Hepatocyte (in vitro differentiated cells): ENCODE results near the gene TCFL5. TPM values are rescaled to one million over a fixed set of nuclear protein-coding genes. Genes with fewer than 3 reads are reported as not detected.

Experiments used
- DNase-seq: peaks from one replicate; pipeline ENCODE4 v3.0.0-alpha.2; 2016; ENCODE audit warnings: low spot score
- H2AFZ ChIP-seq: fragments of 200-600 bp; sonication (generic); 2 replicates; pipeline ENCODE4 v1.6.0; 2016; ENCODE audit warnings: antibody characterized with exemption, mild to moderate bottlenecking
- H3K27ac ChIP-seq: fragments of 200-600 bp; sonication (generic); 2 replicates; pipeline ENCODE4 v1.5.1; 2016; ENCODE audit warnings: mild to moderate bottlenecking
- H3K27me3 ChIP-seq: fragments of 200-600 bp; sonication (generic); 2 replicates; pipeline ENCODE4 v1.6.1; 2016
- H3K36me3 ChIP-seq: fragments of 200-600 bp; sonication (generic); replicated peaks from 2 replicates; pipeline ENCODE4 v1.5.1; 2016; ENCODE audit warnings: low read depth; ENCODE audit not compliant: insufficient read depth
- H3K4me1 ChIP-seq: fragments of 200-600 bp; sonication (generic); 2 replicates; pipeline ENCODE4 v1.5.1; 2016; ENCODE audit warnings: mild to moderate bottlenecking, moderate library complexity; ENCODE audit not compliant: insufficient read depth
- H3K4me2 ChIP-seq: fragments of 200-600 bp; sonication (generic); 2 replicates; pipeline ENCODE4 v1.6.0; 2016
- H3K4me3 ChIP-seq: fragments of 200-600 bp; sonication (generic); 2 replicates; pipeline ENCODE4 v1.5.1; 2016; ENCODE audit warnings: mild to moderate bottlenecking
- H3K79me2 ChIP-seq: fragments of 200-600 bp; sonication (generic); 2 replicates; pipeline ENCODE4 v1.6.0; 2017; ENCODE audit warnings: mild to moderate bottlenecking
- H3K9me2 ChIP-seq: fragments of 200-600 bp; sonication (generic); replicated peaks from 2 replicates; pipeline ENCODE4 v1.6.0; 2017; ENCODE audit warnings: mild to moderate bottlenecking; ENCODE audit not compliant: insufficient read depth
- H3K9me3 ChIP-seq: fragments of 200-600 bp; sonication (generic); 2 replicates; pipeline ENCODE4 v1.5.1; 2016; ENCODE audit warnings: low read depth, mild to moderate bottlenecking
- H4K20me1 ChIP-seq: fragments of 200-600 bp; sonication (generic); 2 replicates; pipeline ENCODE4 v1.6.0; 2016; ENCODE audit warnings: mild to moderate bottlenecking; ENCODE audit not compliant: insufficient read depth, poor library complexity, severe bottlenecking
- EZH2 ChIP-seq: fragments of 200-600 bp; sonication (generic); IDR thresholded peaks from 2 replicates; pipeline ENCODE4 v1.6.1; 2016; ENCODE audit warnings: antibody characterized with exemption, mild to moderate bottlenecking, borderline replicate concordance
- EZH2phosphoT487 ChIP-seq: fragments of 200-600 bp; sonication (generic); IDR thresholded peaks from one replicate; pipeline ENCODE4 v1.6.1; 2018; ENCODE audit warnings: antibody characterized with exemption, mild to moderate bottlenecking, low read depth, moderate library complexity; ENCODE audit not compliant: unreplicated experiment, severe bottlenecking
- WGBS: methylation state at CpG from one replicate; pipeline ENCODE4 v1.1.6; 2016; ENCODE audit warnings: low lambda C conversion rate; ENCODE audit errors: missing lambda C conversion rate; 5-methylcytosine and 5-hydroxymethylcytosine counted together
- polyA plus RNA-seq: library from polyadenylated mRNA; unstranded; fragments of >200 nt; fragmentation: Nextera tagmentation; extraction: Ambion mirVana; gene quantifications from 2 replicates; pipeline ENCODE4 v1.2.1, GENCODE V29; 2016
- total RNA-seq: library from RNA; depleted of rRNA; stranded (reverse); fragments of >200 nt; gene quantifications from 2 replicates; pipeline ENCODE4 v1.2.3, GENCODE V29; 2014
- TF ChIP-seq, protein P1 (sequence below): fragments of 200-600 bp; sonication (generic); IDR thresholded peaks from 2 replicates; pipeline ENCODE4 v1.5.1; 2016; ENCODE audit warnings: antibody characterized with exemption, mild to moderate bottlenecking; ENCODE audit not compliant: poor library complexity

Gene TCFL5
- total and polyA plus RNA-seq, 2 experiments from 2014 or later = 8.5 to 9.5 TPM

GRCh38 chr20:62812181-62812906 lies 49.3 kb downstream of the TCFL5 start:
- no peak overlapping the region for H3K4me2 ChIP-seq
- TF ChIP-seq EZH2 (no peak), EZH2phosphoT487 (no peak)
- TF ChIP-seq, protein P1, sequence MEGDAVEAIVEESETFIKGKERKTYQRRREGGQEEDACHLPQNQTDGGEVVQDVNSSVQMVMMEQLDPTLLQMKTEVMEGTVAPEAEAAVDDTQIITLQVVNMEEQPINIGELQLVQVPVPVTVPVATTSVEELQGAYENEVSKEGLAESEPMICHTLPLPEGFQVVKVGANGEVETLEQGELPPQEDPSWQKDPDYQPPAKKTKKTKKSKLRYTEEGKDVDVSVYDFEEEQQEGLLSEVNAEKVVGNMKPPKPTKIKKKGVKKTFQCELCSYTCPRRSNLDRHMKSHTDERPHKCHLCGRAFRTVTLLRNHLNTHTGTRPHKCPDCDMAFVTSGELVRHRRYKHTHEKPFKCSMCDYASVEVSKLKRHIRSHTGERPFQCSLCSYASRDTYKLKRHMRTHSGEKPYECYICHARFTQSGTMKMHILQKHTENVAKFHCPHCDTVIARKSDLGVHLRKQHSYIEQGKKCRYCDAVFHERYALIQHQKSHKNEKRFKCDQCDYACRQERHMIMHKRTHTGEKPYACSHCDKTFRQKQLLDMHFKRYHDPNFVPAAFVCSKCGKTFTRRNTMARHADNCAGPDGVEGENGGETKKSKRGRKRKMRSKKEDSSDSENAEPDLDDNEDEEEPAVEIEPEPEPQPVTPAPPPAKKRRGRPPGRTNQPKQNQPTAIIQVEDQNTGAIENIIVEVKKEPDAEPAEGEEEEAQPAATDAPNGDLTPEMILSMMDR = no peak
- no peaks in the 10 kb centered on the region for H3K9me3 ChIP-seq
- H3K79me2 ChIP-seq = peaks cover 8% of the 10 kb centered on the region
- peaks cover 21% of the 10 kb centered on the region for H3K4me1 ChIP-seq
- H4K20me1 ChIP-seq = peaks cover 15% of the 10 kb centered on the region
- peaks cover 14% of the 10 kb centered on the region for H3K27me3 ChIP-seq
- no peaks in the 10 kb centered on the region for H3K36me3 ChIP-seq
- 96% methylated on average over 33 of the region's 43 CpGs for WGBS
- H3K4me3 ChIP-seq = no peak overlapping the region
- no peak overlapping the region for H3K27ac ChIP-seq
- H3K9me2 ChIP-seq = no peaks in the 10 kb centered on the region
- no peak for DNase-seq
- no peak overlapping the region for H2AFZ ChIP-seq

- Histone ChIP-seq H3K9me2 (no peaks in the 10 kb centered on the region), H3K36me3 (no peaks in the 10 kb centered on the region), H2AFZ (no peak overlapping the region), H3K79me2 (peaks cover 15% of the 10 kb centered on the region), H3K4me1 (peaks cover 20% of the 10 kb centered on the region), H3K4me2 (no peak overlapping the region), H4K20me1 (peaks cover 22% of the 10 kb centered on the region), H3K27ac (no peak overlapping the region), H3K4me3 (no peak overlapping the region), H3K27me3 (peaks cover 13% of the 10 kb centered on the region), H3K9me3 (no peaks in the 10 kb centered on the region)
- 94% methylated on average over 9 of the region's 10 CpGs for WGBS
- DNase-seq = no peak
- TF ChIP-seq, protein P1 = no peak
- TF ChIP-seq EZH2 = no peak
- no peak for TF ChIP-seq EZH2phosphoT487
These were observed 49.9 kb downstream of the TCFL5 start for GRCh38 chr20:62811720-62812119.

GRCh38 chr20:62811320-62811719 lies 50.3 kb downstream of the TCFL5 start:
- Histone ChIP-seq H3K4me2 (no peak overlapping the region), H4K20me1 (peaks cover 26% of the 10 kb centered on the region), H3K36me3 (no peaks in the 10 kb centered on the region), H3K9me3 (no peaks in the 10 kb centered on the region), H3K79me2 (peaks cover 19% of the 10 kb centered on the region), H2AFZ (no peak overlapping the region), H3K27ac (no peak overlapping the region), H3K4me3 (no peak overlapping the region), H3K9me2 (no peaks in the 10 kb centered on the region), H3K4me1 (peaks cover 20% of the 10 kb centered on the region), H3K27me3 (peaks cover 9% of the 10 kb centered on the region)
- TF ChIP-seq EZH2phosphoT487 (no peak), EZH2 (no peak)
- TF ChIP-seq, protein P1 = no peak
- no peak for DNase-seq
- WGBS = 97% methylated on average over 21 of the region's 21 CpGs
